HG03066 (cell line): ENCODE data around the gene YIPF1.

Experiments used
- ATAC-seq: cut with Tn5 transposase; IDR thresholded peaks from one replicate; pipeline ENCODE4 v1.9.1; 2021; ENCODE audit warnings: low read depth; ENCODE audit not compliant: unreplicated experiment

YIPF1 gene

DNA sequence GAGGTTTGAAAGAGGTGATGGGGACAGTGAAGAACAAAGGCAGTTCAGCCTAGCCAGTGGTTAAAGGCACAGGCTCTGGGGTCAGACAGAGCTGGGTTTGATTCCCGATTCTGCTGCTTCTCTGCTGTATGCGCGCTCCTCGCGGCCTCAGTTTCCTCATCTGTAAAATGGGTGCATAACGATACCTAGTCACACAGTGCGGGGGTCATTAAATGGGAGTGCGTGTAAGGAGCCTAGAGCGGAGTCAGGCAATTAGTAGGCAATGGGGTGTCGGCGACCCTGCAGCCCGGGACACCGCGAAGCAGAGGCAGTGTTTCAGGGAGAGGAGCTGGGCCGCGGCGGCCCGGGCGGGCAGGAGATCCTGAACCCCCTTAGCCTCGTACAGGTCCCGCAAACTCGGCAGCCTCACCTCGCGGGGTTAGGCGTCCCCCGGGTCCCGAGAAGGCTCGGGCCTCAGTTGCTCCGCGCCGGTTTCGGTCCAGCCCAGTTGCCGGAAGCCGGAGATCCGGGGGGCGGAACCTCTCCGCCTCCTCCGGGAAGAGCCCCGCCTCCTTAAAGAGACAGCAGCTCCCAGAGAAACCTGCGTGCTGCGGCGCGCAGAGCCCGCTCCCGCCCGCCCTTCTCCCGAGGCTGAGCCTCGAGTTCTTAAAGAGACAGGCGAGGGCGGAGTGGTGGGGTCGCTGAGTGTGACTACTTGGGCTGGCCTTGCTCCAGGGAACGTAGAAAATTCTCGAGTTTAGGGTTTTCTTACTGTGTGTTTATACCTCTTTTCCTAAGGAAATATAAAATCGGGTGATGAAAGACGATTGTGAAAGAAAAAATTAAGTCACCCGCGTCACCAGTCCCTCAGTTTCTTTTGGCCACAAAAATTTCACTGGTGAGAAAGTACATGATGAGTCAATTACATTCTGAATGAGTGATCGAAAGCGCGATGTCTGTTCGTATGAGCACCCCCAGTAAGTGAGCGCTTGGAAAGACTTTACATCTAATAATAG, at the start of gene YIPF1:
TSS of gene YIPF1 (minus strand) at position 494 of the 995 bp plus-strand sequence. CDS start 860 bp downstream, outside the sequence.
- ATAC-seq: peak; percentile 80

- no peak for ATAC-seq
These were observed 48.7 kb upstream of the YIPF1 start for GRCh38 chr1:53938136-53938830.

- no peak for ATAC-seq
These were observed 46.8 kb upstream of the YIPF1 start for GRCh38 chr1:53936430-53936829.

DNA sequence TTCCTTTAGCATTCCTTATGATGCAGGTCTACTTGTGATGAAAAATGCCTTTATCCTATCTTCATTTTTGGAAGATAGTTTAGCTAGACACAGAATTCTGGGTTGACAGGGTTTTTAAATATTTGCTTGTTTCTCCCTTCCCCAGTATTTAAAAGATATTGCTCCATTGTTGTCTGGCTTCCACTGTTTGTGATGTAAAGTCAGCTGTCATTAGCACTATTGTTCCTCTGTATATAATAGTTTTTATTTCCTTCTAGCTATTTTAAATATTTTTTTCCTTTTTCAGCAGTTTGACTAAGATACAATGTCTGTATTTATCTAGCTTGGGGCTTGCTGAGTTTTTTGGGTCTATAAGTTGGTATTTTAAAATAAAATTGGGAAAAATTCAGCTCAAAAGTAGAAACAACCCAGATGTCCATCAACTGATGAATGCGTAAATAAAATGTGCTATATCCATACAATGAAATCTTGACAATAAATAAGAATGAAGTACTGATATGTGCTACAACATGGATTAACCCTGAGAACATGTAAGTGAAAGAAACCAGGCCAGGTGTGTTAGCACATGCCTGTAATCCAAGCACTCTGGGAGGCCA, 44.7 kb upstream of the YIPF1 start:
- no peak for ATAC-seq

- no peak for ATAC-seq
These were observed 41.9 kb upstream of the YIPF1 start for GRCh38 chr1:53931523-53931922.

- ATAC-seq: no peak
These were observed 41.3 kb upstream of the YIPF1 start for GRCh38 chr1:53930932-53931331.

- no peak for ATAC-seq
These were observed 39.8 kb upstream of the YIPF1 start for GRCh38 chr1:53929246-53929960.

DNA sequence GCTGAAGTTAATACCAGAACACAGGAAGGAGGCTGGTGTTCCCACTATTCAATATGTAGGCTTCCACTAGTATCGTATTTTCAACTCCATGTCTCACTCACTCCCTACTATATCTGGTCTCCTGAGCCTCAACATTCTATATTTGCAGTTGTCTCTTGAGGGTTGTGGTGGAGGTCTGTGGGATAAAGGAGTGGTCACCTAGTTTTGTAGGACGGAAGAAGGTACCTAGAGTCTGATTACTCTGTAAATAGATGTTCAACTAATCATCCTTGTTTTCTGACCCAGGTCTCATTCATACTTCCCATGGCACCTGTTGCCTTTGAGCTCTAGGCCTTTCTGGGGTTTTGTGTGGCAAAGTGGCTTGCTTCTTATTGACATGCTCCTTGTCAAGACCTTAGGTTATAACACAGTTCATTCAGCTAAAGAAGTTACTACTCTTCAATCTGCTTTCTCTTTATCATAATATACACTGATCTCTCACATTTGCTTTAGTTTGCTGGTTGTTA, 37.8 kb upstream of the YIPF1 start:
- ATAC-seq: no peak

DNA sequence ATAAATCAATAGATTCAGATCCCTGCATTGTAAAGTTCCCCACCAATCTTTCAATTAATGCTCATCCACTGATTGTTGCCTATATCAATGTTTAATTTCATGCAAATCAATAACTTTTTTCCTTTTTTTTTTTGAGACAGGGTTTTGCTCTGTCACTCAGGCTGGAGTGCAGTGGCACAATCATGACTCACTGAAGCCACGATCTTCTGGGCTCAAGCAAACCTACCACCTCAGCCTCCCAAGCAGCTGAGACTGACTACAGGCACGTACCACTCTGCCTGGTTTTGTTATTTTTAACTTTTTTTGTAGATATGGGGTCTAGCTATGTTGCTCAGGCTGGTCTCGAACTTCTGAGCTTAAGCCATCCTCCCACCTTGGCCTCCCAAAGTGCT, 30.1 kb upstream of the YIPF1 start:
- ATAC-seq: no peak

GRCh38 chr1:53918343-53918742, 28.7 kb upstream of the YIPF1 start:
- no peak for ATAC-seq

DNA sequence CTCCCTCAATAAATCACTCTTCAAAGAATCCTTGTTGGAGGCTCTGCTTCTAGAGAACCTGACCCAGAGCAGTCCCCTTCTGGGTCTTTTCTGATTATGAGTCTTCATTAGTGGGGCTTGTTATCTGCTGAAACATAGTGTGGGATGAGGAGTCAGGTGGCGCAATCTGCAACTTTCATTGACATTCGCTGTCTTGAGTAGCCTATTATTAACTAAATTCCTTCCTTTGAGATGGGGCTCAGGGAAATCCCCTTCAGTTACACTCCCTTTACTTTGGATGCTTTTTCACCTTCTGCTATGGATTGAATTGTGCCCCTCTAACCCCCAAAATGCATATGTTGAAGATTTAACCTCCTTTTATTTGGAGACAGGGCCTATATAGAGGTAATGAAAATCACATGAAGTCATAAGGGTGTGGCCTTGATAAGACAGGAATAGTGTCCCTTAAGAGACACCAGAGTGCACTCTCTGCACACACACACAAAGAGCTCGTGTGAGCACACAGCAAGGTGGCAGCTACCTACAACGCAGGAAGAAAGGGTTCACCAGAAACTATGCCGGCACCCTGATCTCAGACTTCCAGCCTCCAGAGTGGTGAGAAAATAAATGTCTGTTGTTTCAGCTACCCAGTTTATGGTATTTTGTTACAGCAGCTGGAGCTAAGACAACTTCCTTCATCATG, 23.9 kb upstream of the YIPF1 start:
- ATAC-seq: no peak

DNA sequence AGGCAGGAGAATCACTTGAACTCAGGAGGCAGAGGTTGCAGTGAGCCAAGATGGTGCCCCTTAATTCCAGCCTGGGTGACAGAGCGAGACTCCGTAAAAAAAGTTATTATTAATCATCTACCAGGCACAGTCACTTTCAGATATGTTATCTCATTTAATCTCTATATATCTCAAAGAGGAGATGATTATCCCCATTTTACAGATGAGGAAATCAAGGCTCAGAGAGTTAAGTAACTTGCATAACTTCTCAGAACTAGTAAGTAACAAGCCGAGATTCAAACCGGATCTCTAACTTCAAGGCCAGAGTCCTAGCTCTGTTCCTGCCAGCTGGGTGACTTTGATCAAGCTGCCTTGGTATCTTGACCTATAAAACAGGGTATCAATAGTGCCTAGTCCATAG, 21.8 kb upstream of the YIPF1 start:
- ATAC-seq: no peak

- no peak for ATAC-seq
These were observed 20.3 kb upstream of the YIPF1 start for GRCh38 chr1:53909946-53910345.

DNA sequence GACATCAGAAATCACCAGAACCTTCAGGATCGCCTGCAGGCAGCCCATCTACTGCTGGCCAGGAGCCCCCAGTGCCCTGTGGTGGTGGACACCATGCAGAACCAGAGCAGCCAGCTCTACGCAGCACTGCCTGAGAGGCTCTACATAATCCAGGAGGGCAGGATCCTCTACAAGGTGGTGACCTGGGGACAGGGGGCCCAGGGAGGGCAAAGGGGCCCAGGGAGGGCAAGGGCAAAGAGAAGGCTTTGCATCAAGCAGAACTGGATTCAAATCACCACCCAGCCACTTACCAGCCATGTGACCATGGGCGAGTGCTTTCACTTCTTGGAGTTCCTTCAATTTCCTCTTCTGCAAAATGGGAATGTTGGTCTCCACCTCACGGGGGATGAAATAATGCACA, 16.5 kb upstream of the YIPF1 start:
- no peak for ATAC-seq

DNA sequence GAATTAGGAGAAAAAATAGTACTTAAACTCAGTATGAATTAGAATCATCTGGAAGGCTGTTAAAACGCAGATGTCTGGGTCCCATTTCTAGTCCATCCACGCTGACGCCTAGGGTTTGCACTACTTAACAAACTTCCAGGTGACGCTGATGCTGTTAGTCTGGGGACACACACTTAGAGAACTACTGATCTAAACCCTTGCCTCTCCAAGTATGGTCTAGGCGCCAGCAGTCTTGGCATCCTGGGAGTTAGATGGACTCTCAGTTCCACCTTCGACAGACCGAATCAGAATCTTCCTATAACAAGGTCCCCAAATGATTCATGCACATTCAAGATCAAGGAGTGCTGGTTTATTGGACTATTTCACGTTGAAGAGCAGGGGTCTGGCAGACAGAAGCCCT, 15.9 kb upstream of the YIPF1 start:
- no peak for ATAC-seq

DNA sequence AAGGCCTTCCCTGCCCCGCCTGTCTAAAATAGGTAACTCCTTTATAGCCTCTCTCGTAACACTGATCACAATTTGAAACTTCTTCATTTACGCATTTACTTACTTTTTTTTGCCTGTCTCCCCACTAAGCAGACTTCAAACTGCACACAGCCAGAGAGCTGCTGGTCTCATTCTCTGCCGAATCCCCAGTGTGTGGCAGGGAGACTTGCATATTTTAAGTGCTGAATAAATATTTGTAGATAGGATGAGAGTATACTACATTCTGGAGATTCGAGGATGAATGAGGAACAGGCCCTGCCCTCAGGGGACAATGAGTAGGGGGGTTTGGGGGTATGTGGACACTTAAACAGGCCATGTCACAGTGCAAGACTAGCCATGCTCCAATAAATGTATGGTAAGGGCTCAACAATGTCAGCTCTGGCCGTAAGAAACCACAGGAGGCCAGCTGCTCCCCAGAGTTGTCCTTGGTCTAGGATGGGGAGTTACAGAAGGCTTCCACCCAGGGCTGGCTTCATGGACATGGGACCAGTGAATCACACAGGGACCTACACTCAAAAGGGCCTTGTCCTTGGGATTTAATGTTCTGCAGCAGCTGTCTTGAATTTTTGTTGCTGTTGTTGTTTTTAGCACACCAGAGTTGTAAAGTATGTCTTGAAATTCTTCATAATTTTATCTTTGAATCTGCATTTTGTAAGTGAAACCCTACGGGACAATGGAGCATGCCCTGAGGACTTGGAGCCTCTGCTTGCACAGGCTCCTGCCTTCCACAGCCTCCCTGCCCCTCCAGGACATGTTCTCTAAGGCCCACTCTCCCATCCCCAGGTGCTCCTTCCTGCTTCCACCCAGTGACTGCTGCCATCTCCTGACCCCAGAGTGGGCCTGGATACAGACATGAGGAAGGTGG, 12.9 kb upstream of the YIPF1 start:
- ATAC-seq: no peak

DNA sequence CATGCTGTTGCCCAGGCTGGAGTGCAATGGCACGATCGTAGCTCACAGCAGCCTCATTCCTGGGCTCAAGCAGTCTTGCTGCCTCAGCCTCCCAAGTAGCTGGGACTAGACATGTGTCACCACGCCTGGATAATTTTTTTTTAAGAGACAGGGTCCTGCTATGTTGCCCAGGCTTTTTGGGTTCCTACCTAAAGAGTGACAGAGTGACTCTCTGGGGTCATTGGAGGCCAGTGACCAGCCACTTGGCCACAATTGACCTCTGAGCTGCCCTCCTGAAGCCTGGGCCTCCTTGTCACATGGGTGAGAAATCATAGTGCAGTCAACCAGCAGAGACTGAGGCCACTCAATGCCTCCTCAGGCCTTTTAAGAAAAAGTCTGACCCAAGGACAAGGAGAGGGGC, 10.1 kb upstream of the YIPF1 start:
- no peak for ATAC-seq

GRCh38 chr1:53899206-53899628, 9.6 kb upstream of the YIPF1 start:
- no peak for ATAC-seq
